Amniotic epithelial cell (primary cell): ENCODE results near the gene TBC1D22A.
"Not testable (repeated sequence)": the region's sequence is repeated elsewhere in the genome, so short reads cannot be mapped to it uniquely, and the experiment has no call there.

Experiments
- DNase-seq: peaks from one replicate; pipeline ENCODE4 v3.0.0-alpha.2; 2010; ENCODE audit warnings: low read depth

TBC1D22A gene

GRCh38 chr22:47102081-47102480, 339.6 kb downstream of the TBC1D22A start:
- DNase-seq = no peak

DNA sequence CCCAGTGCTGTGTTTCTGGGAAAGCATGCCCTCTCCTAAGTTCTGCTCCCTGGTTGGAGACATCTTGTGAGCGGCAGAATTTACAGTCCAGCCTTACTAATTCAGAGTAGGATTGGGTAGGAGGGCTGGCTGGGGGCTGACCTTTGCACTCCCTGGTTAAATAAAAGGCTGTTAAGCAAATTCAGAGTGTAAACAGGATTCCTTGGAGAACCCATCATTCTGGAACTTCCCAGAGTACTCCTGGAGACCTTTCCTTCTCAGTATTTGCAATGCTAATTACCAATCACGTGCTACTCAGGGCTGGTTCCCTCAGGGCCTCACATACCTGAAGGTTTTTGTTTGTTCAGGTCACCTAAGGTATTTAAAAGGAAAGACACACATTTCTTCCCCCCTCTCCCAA, 340.2 kb downstream of the TBC1D22A start:
- no peak for DNase-seq

DNA sequence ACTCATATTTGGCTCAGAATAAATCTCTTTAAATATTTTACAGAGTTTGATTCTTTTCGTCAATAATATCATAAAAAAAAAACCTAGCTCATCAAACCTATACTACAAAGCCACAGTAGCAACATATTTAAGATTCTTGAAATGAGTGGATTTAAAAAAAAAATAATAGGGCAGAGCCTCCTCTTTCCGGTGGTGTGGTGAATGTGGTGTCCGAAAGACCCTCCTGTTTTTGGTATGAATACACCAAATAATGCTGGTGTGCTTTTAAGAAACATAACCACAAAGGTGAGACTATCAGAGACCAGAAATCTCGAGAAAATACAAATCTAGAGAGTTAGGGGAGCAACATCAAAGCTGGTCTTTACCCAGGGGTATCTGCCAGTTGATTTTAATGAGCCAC, 342.6 kb downstream of the TBC1D22A start:
- DNase-seq = no peak

DNA sequence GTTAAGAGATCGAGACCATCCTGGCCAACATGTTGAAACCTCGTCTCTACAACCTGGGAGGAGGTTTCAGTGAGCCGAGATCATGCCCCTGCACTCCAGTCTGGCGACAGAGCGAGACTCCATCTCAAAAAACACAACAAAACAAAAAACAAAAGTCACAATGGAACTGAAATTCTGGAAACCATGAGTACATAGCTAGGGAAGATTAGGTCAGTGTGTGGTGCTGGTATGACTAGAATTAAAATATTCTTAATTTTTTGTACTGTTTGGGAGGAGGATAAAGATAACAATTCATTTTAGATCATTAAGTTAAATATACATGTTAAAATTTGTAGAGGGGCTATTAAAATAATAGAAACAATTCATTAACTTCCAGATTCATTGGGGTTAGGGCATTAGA, 344.4 kb downstream of the TBC1D22A start:
- DNase-seq = no peak

- peak; percentile 90 for DNase-seq
Measured at GRCh38 chr22:47107431-47107830, 345.0 kb downstream of the TBC1D22A start.

GRCh38 chr22:47110817-47111443, 348.5 kb downstream of the TBC1D22A start:
- peak; percentile 98 for DNase-seq

DNA sequence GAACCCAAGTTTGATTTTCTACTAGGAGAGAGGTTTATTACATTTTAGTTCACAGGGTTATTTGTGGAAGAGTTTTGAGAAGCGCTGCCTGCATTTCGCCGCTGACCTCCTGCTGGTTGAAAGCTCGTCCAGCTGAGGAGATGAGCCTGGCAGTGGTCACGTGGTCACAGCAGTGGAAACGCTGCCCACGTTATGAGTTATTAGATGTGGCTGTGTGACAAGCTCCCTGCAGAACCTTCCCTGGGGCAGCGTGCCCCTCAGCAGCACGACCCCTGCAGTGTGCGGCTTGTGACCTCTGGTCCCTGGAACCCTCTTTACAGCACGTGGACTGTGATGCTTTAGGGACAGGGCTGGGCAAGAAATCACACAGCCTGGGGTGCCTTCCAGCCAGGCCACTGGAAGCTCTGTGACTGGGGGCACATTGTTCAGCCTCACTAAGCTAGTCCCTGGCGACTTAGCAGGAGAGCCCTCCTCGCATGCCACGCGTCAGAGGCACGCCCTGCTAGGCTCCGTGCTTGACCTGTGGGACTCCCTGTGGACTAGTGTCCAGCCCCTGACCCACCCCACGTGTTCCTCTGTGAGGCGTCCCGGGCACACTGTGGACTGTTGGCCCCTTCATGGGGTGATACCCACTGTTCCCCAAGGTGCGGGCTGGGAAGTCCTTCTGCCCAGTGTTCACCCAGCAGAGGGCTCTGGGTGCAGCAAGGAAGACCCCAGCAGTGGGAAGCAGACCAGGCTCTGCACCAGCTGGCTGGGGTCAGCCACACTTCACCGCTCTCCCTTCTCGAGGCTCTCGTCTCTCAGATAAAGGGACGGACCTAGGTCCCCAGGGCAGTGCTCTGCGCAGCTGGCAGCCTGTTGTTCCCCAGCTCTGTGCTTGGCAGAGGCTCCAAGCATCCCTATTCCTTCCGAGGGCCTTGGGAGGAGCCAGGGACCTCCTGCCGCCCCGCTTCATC, 349.5 kb downstream of the TBC1D22A start:
- no peak for DNase-seq

DNA sequence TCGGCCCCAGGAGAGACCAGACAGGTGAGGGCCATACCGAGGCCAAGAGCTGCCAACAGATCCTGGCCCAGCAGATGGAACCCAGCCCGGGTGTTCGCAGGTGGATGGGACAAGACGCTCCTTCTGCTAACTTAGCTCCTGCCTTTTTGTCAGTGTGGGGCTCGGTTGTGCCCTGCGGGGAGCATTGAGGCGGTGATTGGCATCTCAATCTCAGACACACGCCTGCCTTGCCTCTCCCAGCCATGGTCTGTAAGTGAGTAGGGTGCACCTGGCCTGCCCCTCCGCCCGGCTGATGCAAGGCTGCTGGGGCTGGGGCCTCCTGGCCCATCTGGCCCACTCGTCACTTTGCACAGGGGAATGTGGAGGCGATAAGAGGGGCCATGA, 350.1 kb downstream of the TBC1D22A start:
- no peak for DNase-seq

DNA sequence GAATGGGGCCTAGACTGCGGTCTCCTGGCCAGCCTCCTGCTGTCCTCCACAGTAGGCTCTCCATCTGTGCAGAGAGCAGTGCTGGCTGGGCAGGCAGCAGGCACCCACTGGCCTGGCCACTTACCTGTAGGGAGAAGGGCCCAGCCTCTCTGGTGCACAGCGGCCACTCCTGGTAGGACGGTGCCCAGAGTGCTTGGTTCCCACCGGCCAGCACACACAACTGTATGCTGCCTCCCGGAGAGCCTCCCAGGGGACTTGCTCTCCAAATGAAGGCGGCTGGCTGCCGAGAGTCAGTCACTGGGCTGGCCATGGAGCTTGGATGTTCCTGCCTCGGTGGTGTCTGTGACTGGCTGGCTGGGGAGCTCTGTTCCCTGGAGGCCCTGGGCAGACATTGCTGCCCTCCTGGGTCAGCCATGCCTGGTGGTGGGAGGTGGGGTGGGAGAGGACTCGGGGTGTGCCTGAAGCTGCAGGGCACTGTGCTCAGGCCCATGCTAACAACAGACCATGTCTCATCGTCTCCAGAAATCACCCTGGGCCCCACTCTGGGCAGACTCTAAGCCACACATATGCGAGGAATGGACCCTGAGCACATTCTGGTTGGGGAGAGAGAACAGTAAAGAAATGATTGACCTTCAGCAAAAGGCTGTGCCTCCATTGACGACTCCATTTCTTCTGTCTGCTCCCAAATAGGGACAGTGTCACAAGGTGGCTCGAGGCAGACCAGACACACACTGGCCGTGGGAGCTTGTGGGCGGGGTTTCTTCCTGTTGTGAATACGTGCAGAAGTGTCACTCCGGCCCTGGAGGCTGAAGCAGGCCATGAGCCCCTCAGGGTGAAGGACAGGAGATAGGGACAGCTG, 350.8 kb downstream of the TBC1D22A start:
- DNase-seq = peak; percentile 47

GRCh38 chr22:47113853-47114415, 351.5 kb downstream of the TBC1D22A start:
- DNase-seq = no peak

GRCh38 chr22:47114813-47115517, 352.5 kb downstream of the TBC1D22A start:
- DNase-seq = no peak

DNA sequence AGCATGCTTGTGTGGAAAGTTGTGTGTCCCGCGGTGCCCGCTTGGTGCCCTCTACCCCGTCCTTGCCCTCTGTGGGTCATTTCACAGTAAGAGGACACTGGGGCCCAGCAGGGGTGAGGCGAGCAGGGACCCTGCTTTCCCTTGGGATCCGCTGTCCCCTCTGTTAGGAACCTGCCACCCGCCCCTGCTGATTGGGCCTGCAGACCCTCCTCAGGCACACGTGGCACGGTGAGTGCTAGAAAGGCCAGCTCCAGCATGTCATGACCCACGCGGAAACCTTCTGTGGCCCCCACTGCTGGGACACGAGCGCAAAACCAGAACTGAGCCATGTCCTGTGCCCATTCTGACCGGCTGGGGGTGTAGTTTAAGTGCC, 353.1 kb downstream of the TBC1D22A start:
- no peak for DNase-seq

- no peak for DNase-seq
Measured at GRCh38 chr22:47115921-47116320, 353.5 kb downstream of the TBC1D22A start.

DNA sequence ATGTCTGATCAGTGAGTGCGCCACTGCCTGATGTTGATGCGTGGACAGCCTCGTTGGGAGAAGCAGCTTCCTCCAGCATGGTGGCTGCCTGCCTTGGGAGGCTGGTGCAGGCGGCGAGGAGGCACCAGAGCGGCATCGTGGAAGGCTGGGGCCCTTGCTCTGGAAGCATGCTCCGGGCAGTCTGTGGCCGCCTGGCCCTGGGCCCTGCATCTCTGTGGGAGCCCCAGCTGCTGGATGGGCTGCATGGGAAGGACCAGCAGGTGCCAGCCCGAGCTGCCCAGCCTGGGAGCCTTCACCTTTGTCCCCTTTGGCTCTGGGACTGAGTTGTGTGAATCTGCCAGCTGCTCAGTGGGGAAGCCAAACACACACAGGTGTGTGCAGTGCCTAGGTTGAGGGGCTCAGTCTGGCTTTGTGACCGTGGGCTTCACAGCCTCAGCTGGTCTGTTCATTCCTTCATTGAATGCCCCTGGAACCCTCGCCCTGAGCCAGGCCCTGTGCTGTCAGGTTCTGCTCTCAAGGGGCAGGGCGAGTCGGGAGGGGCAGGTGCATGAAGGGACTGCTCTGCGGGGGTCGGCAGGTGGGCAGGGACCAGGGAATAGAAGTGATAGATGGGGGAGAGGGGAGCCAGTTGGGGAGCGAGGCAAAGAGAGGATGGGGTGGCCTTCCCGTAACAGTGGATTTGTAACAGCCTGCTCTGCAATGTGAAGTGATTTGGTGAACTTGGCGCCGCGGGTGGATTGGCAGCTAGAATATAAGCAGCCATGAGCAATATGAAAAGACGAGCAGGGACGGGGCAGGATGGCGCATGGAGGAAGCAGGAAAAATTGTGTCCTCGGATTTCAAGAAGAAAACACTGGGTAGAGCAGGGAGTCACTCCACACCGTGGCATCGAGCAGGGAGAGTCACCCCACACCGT, 354.2 kb downstream of the TBC1D22A start:
- DNase-seq = no peak

DNA sequence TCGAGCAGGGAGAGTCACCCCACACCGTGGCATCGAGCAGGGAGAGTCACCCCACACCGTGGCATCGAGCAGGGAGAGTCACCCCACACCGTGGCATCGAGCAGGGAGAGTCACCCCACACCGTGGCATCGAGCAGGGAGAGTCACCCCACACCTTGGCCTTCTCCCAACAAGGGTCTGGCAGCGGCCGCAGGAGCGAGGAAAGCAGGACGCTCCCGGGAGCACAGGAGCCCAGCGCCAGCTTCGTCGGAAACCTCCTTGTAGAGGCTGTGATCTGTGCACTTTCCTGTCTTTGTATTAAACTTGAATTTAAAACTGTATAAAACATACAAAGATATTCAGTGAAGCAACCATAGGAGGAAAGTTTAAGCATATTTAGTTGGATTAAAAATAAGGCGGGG, 355.0 kb downstream of the TBC1D22A start:
- DNase-seq = not testable (repeated sequence)

DNA sequence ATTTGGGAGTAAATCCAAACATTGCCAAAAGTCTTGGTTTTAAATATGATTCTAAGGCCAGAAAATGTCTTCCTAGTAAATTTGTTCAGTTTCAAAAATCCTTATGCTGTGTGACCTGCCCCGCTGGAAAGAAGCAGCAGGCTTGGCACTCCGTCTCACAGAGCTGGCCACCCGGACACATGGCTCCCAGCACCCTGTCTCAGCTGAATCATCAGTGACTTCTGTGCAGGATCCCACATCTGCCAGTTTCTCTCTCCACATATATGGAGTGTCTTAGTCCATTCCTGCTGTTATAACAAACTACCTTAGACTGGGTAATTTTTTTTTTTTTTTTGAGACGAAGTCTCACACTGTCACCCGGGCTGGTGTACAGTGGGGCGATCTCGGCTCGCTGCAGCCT, 356.7 kb downstream of the TBC1D22A start:
- no peak for DNase-seq

GRCh38 chr22:47120399-47120798, 357.9 kb downstream of the TBC1D22A start:
- no peak for DNase-seq

DNA sequence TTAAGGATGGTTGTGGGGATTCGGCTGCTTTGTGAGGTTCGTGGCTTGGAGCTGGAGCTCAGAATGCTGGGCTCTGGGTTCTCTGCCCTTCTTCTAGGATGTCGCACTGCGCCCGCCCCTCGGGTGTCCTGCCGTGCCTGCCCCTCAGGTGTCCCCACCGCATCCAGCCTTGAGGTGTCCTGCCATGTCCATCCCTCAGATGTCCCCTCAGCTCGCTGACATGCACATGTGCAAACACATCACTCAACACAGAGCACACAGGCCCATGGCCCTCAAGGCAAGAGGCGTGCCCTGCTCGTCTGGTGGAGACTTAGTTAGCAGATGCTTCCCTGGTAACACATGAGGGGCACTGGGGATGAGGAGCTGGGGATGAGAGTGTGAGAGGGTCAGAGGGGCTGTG, 359.3 kb downstream of the TBC1D22A start:
- no peak for DNase-seq

- no peak for DNase-seq
Measured at GRCh38 chr22:47122441-47123000, 360.1 kb downstream of the TBC1D22A start.
